ENCODE measurements around the gene SLC5A9.
A peak's percentile ranks its signal among the peaks of the same experiment; 100 is the strongest.
"Not testable (repeated sequence)": the region's sequence is repeated elsewhere in the genome, so short reads cannot be mapped to it uniquely, and the experiment has no call there.

SLC5A9 gene

DNA sequence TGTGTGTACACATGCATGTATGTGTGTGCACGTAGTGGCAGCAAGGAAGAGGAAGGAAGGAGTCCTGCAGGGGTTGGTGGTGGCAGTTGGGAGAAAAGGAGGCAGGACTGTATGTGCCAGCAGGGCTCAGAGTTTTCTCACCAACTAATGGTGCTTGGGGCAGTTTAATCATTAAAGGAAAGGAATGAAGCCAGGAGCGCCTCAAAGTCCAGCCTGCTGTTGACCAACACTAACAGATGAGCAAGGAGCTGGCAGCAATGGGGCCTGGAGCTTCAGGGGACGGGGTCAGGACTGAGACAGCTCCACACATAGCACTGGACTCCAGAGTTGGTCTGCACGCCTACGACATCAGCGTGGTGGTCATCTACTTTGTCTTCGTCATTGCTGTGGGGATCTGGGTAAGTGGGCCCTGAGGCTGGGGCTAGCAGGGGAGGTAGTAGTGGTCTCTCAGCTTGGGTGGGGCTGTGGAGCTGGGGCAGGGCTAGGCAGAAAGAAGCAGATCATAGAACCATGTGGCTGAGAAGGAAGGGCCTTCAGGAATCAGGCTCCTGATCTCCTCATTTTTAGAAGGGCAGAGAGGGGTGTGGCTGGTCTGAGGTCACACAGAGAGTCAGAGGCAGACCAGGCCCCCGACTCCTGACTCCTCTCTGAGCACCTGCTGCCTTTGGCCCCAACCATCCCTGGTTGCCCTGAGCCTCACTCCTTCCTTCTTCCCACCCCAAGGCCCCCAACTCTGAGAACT is at the start of gene SLC5A9:
SLC5A9 (plus strand) TSS at position 216 of the 742 bp plus-strand sequence; CDS start at position 237, 21 bp downstream.
- FAIRE-seq = no peak

DNA sequence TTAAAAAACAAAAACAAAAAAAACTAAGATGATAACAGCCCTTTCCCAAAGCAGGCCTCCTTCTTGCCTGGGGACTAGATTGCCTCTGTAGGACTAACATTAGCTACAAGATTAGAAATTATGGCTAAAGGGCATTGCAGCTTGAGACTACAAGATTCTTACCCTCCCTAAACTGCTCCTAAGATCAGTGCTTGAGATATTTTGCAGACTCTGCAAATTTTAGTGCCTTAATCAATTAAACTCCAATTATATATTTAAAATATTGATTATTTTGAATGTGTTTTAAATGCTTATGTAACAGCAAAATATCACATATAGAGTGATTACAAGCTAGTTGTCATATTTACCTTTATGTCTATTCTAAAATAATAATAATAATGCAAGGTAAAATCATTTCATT is 47.4 kb upstream of the SLC5A9 start:
- FAIRE-seq = no peak

DNA sequence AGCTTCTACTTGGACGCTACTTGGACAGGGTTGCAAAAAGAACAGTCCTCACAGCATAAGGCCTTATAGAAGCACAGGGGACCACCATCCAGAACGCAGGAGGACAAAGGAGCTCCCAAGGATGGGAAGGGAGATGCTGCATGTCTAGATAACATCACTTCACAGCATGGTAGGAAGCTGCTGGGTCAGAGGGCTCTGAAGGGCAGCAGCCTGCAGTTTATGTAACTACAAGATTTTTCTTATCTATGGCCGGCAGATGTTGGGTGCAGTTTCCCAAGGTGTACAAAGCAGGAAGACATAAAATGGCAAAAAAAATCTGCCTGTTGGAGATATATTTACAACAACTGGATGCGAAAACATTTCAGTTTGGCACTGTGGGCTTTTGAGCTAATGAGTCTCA is 45.3 kb upstream of the SLC5A9 start:
- FAIRE-seq = no peak

DNA sequence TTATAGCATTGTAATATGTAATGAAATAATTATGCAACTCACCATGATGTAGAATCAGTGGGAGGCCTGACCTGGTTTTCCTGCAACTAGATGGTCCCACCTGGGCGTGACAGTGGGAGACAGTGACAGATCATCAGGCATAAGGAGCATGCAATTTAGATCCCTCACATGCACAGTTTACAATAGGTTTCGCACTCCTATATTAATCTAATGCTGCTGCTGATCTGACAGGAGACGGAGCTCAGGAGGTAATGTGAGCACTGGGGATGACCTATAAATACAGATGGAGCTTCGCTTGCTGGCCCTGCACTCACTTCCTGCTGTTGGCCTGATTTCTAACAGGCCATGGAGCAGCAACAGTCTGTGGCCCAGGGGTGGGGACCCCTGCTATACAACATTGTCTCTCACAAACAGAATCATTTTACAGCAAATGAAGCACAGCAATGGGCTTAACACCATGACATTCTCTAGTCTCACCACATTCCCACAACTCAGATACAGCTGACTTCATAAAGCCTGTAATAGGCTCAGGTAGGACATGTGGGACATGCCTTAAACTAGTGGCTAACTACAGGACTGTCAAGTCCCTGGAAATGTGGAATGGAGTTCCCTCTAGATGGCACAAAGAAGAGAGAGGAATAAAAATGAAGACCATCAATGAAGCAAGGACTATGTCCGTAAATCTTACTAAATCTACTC is 40.7 kb upstream of the SLC5A9 start:
- FAIRE-seq = no peak

DNA sequence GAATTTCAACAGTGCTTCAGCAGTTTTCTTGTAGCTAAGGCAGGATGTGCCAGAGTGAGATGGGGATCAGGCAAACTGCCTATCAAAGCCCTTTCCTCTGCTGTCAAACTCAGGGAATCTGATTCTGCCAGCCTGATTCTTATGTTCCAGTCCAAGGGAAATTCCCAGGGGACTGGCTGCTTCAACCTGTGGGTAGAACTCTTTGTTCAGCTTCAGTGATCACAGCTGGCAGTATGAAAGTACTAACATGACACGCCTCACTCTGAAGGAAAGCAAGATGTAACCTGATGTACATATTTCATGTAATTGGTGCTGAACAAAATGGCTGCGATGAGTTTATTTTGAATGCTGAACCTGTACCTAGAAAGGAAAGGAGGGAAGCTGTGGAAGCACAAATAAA is 40.1 kb upstream of the SLC5A9 start:
- FAIRE-seq = no peak

DNA sequence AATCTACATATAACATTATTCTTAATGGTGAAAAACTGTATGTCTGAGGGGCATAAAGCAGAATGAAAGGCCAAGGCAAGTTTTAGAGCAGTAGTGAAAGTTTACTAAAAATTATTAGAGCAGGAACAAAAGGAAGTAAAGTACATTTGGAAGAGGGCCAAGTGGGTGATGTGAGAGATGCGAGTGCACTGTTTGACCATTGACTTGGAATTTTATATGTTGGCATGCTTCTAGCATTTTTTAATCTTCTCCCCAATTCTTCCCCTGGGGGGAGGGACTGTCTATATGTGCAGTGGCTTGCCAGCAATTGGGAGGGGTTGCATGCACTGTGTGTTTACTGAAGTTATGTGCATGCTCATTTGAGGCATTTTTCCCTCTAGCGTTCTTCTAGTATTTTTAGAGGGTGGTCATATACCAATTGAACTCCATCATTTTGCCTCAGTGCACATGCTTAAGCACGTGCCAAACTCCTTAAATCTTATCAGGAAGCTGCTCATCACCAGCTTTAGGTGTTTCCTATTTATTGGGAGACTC is 36.1 kb upstream of the SLC5A9 start:
- no peak for FAIRE-seq

DNA sequence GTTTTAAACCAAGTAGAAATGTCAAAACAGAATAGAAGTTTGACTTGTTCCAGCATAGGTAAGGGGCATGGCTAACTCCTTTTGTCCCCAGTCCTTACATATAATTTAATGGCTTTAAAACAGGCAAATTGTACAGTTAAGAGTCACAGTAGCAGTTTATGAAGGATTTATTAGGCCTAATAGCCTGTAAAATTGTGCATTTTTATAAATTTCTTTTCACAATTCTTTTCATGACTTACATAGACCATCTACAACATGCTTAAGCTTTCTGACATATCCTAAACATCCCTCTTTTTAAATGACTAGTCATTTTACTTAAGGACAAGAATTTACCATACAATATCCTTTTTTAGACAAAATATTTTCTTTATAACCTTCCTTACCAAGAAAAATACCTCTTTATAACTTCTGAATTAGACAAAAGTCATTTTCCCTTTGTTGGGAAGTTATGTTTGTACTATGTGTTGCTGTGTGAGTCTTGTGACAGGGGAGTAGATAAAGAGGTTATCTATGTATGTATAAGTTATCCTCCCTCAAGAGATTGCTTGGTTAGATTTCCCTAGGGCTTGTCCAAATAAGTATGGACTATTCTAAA is 34.5 kb upstream of the SLC5A9 start:
- FAIRE-seq = no peak

DNA sequence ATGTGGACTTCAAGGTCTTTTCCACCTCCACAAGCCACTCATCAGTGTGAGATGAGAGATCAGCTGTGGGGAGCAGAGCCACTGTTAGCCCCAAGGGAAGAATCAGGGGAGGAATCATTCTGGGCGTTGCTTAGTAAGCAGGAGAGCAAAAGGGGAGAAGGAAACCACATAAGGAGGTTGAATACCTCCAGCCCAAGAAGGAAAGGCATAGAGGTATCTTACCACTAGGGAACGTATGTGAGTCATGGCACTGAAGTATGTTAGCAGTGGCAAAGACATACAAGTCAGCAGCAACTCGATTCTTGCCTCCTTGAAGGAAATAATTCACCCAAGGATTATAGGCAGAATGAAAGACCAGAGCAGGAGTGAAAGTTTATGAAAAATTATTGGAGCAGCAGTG is 31.6 kb upstream of the SLC5A9 start:
- FAIRE-seq = no peak

DNA sequence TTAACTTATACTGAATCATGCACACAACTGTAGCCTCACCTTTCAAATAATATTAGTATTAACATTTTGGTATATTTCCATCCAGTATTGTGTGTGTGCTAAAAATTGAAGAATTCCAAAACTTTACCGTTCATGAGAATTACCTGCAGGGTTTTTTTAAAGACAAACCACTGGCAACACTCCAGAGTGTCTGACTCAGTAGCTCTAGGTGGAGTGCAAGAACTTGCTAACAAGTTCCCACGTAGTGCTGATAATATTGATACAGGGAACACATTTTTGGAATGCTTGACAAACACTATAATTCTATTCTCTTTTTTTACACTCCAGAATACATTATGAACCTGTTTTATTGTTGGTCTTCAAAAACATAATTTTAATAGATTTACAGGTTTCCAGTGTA is 27.7 kb upstream of the SLC5A9 start:
- FAIRE-seq = no peak

DNA sequence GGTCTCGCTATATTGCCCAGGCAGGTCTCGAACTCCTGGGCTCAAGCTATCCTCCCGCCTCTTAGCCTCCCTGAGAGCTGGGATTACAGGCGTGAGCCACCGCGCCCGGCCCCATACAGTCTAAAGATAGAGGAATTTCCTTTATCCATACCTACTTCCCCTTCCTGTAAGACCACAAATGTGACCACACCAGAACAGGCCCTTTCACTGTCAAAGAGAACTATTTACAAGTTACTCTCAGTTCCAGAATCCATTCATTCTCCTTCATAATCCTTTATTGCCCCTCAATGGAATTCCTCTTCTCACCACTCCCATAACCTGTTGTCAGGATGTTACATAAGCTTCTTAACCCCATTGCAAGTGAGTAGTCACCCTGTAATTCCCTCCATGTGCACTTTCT is 26.3 kb upstream of the SLC5A9 start:
- no peak for FAIRE-seq

DNA sequence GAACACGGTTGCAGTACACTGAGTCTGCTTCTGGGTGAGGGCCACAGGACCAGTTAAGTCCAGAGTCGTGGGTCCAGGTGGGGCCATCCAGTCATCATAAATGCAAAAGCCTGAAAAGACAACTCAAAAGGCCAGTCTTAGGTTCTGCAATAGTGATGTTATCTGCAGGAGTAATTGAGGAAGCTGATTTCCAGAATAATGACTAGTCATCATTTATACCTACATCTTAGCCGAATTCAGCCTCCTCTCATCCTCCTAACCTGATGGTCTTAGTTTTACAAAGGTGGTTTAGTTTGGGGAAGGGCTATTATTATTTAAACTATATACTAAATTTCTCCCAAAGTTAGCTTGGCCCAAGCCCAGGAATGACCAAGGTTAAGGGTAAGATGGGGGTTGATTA is 23.5 kb upstream of the SLC5A9 start:
- FAIRE-seq = no peak

DNA sequence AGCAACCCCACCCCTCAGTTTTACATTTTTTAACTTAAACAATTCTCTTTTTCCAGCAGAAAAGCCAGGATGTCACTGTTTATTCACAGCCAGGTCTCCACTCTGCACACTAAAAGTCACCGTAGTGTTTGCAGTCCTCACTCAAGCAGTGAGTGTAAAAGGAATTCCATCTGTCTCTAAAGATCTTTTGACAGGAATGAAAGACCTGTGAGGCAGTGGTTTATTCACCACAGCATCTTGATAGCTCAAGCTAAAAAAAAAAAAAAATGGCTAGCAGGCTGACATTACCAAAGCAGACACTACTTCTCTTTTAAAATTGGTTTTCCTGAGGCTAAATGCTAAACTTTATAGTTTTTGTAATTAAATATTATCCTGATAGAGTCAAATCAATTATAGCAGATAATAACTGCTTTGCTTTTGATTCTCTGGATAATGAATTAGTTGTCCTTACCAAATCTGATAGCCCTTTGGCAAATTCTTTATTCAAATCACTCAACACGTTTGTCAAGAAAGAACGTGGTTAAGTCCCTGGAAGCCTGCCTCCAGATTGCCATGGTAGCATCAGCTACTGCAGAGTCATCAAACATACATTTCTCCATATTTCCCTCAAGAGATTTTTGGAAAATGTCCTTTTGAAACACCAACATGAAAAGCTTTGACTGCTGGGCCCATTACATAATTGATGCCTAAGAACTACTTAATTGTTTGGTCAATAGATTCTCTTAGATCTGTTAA is 22.2 kb upstream of the SLC5A9 start:
- no peak for FAIRE-seq

DNA sequence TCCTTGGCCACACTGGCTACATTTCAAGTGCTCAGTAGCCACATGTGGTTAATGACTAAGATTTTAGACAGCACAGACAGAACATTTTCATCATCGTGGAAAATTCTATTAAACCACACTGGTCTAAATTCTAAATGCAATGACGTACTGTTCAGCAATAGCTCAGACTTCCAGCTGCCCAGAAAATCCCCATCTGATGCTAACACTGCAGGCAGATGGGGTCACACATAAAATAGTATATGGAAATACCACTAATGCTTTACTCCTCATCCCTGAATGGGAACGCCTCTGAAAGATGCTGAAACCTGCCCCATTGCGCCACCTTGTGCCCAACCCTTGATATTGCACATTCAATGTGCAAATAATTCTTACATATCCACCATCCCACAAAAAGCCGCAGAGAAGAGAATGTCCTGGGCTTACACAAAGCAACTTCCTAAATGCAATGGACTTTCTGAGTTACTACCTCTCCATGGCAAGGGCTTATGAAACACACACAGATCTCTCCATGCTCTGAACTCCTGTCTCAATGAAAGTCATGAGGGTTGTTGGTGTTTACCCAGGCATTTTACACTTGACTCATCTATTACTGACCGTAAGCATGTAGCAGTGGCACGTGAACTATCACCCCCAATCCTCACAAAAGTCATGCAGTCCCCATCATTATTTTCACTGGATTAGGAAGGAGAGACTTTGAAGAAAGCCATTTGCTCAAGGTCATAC is 20.3 kb upstream of the SLC5A9 start:
- peak; percentile 40 for FAIRE-seq

DNA sequence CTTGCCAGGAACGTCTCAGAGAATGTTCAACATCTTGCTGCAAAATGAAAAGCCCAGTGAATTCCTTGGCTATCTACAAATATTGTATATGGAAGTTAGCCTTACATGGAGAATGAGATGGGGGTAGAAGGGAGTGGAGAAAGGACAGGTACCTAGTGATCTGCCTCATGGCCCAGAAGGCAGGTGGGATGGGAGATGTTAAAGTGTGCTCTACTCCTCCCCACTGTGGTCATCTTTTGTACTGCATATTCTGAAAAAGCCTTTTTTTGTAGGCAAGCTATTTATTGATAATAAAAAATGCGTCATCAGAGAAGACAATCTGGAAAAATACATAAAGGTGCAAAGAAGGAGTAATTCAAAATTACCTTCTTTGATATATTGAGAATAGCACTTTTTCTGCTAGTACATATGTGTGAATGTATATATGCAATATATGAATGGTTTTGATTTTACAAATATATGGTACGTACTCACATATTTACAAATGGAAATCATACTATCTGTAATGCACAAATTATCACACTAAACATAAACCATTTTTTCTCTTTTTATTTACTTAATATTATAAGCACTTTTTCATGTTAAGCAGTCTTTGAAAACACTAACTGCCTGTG is 19.1 kb upstream of the SLC5A9 start:
- FAIRE-seq = no peak

DNA sequence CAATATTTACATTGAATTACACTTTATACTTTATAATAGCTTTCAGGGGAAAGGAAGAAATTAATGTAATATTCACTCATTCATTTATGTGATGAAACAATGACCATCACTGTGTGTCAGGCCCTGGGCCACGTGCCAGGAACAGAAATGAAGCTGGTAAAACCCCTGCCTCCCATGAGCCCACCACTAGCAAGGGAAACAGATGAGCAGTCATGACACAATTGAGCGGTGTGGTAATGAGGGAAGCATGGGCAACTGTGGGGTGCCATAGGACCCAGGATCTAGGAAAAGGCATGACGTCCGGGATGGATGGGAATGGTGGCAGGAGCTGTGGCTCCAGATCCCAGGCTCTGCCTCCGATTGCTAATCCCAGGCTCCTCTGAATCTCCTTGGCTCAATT is 17.0 kb upstream of the SLC5A9 start:
- no peak for FAIRE-seq

DNA sequence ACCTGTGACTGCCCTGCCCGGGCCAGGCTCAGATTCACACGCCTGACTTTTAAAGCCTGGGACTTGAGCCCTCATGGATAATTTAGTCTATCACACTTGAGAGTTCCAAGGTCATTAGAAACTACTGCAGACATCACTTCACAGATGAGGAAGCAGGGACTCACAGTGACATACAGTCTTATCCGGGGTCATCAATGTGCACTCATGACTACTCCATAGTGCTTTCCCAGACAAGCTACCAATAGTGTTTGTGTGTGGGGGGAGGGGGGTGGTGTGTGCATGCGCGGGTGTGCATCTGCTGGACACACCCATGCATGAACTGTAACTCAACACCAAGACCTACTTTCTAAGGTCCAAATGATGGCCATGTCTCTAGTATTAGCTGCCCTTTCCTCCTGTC is 16.1 kb upstream of the SLC5A9 start:
- FAIRE-seq = no peak

DNA sequence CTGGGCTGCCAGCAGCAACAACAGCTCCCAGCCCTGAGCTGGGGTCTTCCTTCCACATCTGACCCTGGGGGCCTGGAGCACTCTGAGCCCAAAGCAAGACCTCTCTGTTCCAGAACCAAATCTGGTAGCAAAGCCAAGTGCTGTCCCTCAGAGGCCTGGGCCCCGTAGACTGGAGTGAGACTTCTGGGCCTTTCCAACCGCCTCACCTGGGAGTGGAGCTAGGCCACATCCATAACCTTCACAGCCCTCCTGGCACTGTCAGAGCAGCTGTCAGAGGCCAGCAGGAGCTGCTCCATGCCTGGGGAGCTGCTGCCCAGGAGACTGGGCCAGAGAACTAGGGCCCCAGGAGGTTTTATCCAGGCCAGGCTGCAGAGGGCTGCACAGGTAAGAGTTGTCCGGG is 15.4 kb upstream of the SLC5A9 start:
- FAIRE-seq = no peak

DNA sequence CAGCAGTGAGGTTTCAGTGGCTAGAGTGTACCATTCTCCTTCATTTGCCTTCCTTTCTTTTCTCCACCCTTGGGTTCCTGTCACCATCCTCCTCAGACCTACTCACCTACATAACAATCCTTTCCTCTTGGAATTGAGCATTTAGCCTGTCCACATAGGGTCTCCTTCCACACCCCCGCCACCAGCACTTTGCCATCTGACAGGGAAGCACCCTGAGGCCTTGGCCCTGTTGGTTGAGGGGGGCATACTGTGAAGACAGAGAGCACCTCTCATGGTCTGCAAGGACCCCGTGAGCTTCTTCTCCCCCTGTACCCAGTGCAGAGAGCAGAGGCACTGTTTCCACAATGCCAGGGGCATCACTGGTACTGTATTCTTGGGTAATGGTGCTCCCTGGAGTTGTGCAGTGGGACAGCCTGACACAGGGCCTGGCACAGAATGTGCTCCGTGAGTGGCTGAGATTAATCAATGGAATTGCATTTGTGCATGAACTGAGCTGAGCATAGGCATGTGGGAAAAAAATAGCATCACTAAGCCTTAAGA is 14.9 kb upstream of the SLC5A9 start:
- FAIRE-seq = no peak

DNA sequence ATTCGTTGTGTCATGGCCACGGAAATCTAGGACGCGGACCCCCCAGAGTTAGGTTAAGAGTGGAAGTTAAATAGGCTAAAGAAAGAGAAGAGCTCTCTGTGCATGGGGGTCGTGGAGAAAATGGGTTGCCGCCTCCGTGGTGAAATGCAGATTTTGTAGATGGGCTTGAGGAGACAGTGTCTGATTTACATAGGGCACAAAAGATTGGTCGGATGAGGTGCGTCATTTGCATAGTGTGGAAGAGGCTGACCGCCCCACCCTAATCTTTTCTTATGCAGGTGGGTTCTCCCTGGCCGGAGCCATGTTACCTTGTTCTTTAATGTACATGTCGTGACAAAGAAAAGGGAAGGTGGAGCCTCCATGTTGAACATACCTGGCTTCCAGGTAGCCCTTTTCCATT is 14.3 kb upstream of the SLC5A9 start:
- FAIRE-seq = no peak

DNA sequence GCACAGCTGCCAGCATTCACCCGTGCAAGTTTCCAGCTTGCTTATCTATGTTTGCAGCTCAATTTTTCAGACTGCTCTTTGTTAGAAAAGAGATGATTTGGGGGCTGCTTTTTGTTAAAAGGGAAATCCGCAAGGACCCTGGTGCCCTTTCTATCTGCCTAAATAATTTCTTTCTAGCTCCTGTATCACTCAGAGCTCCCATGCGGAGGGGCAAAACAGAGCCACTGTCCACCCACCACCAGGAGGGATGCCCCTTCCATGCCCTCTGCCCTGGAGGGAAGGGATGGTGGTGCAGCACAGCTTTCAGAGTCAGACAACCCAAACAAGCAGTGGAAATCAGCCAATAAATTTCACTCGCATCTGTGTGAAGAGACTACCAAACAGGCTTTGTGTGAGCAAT is 13.9 kb upstream of the SLC5A9 start:
- FAIRE-seq = no peak

DNA sequence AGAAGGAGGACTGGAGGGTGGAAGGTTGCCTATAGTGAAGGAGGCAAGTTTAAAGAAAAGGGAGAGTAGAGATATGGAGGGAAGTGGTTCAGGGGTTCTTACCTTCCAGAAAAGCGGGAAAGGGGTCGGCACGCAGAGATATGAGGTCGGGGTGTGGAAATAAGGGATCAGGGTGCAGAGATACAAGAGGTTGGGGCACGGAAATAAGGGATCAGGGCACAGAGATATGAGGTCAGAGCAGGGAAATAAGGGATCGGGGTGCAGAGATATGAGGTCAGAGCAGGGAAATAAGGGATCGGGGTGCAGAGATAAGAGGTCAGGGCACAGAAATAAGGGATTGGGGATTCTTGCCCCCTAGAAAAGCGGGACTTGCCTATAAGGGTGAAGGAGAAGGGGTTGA is 9.1 kb upstream of the SLC5A9 start:
- not testable (repeated sequence) for FAIRE-seq

DNA sequence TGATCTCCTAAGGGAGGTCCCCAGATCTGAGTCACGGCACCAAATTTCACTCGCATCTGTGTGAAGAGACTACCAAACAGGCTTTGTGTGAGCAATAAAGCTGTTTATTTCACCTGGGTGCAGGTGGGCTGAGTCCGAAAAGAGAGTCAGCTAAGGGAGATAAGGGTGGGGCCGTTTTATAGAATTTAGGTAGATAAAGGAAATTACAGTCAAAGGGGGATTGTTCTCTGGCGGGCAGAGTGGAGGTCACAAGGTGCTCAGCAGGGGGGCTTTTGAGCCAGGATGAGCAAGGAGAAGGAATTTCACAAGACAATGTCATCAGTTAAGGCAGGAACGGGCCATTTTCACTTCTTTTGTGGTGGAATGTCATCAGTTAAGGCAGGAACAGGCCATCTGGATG is 8.2 kb upstream of the SLC5A9 start:
- not testable (repeated sequence) for FAIRE-seq

Measured in TTC549 (cell line).